ENCODE measurements around the gene ME3. TPM values are rescaled to one million over a fixed set of nuclear protein-coding genes. Genes with fewer than 3 reads are reported as not detected.

ME3 gene
- polyA plus RNA-seq, 1 donor (not counting 4 experiments of a cell fraction or from before 2014, with no cell fraction given) = 1.0 TPM

DNA sequence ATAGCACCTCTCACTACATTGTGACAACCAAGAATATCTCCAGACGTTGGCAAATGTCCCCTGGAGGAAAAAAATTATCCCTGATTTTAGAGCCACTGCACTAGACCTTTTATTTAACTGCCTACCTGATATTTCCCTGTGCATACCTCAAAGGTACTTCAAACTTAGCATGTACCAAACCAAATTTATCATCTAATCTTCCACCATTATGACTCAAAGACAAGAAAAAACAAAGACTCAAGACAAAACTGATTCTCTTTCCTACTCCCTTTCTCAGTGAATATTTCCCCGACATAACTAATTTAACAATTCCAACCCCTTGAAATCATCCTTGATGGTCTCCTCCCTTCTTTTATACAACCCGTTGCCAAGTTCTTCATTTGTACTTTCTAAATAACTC is 161.7 kb downstream of the ME3 start:
- no peak for TF ChIP-seq EZH2 (IDR thresholded peaks at IDR 0.05; ENCODE audit: low read length)
- TF ChIP-seq, protein P1, sequence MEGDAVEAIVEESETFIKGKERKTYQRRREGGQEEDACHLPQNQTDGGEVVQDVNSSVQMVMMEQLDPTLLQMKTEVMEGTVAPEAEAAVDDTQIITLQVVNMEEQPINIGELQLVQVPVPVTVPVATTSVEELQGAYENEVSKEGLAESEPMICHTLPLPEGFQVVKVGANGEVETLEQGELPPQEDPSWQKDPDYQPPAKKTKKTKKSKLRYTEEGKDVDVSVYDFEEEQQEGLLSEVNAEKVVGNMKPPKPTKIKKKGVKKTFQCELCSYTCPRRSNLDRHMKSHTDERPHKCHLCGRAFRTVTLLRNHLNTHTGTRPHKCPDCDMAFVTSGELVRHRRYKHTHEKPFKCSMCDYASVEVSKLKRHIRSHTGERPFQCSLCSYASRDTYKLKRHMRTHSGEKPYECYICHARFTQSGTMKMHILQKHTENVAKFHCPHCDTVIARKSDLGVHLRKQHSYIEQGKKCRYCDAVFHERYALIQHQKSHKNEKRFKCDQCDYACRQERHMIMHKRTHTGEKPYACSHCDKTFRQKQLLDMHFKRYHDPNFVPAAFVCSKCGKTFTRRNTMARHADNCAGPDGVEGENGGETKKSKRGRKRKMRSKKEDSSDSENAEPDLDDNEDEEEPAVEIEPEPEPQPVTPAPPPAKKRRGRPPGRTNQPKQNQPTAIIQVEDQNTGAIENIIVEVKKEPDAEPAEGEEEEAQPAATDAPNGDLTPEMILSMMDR (optimal IDR thresholded peaks at IDR 0.05 in 1 of 3, IDR thresholded peaks at IDR 0.05 in 1 of 3, conservative IDR thresholded peaks at IDR 0.05 in 1 of 3; ENCODE audit: extremely low read depth in 1 of 3, insufficient read depth in 2 of 3, low read length in 3 of 3) = no peak
- Histone ChIP-seq H3K9ac (ENCODE audit: control insufficient read depth, extremely low read depth, insufficient read depth, low read length) (no peak overlapping the region), H3K4me3 (ENCODE audit: control insufficient read depth in 2 of 3, extremely low read depth in 1 of 3, insufficient read depth in 2 of 3, low read depth in 1 of 3, low read length in 3 of 3) (no peak overlapping the region), H3K4me2 (ENCODE audit: control insufficient read depth, extremely low read depth, insufficient read depth, low read depth, low read length) (no peak overlapping the region), H4K20me1 (ENCODE audit: control insufficient read depth, extremely low read depth, insufficient read depth, low read length) (no peaks in the 10 kb centered on the region), H3K79me2 (ENCODE audit: control insufficient read depth, insufficient read depth, low read length) (no peaks in the 10 kb centered on the region), H3K27me3 (ENCODE audit: control insufficient read depth, extremely low read depth, insufficient read depth, low read length) (no peaks in the 10 kb centered on the region), H3K27ac (ENCODE audit: control insufficient read depth, insufficient read depth, low read length) (no peak overlapping the region), H3K9me3 (ENCODE audit: control insufficient read depth, low read depth, low read length) (peaks cover 5% of the 10 kb centered on the region), H3K36me3 (ENCODE audit: control insufficient read depth in 2 of 2, extremely low read depth in 1 of 2, insufficient read depth in 2 of 2, low read length in 2 of 2) (no peaks in the 10 kb centered on the region), H2AFZ (ENCODE audit: control insufficient read depth, low read length) (no peak overlapping the region), H3K9me1 (ENCODE audit: control insufficient read depth, extremely low read depth, insufficient read depth, low read length) (no peaks in the 10 kb centered on the region), H3K4me1 (ENCODE audit: control insufficient read depth, extremely low read depth, insufficient read depth, low read length) (peaks cover 23% of the 10 kb centered on the region)
- DNase-seq (ENCODE audit: low read depth, low spot score) (no peak), FAIRE-seq (no peak)
- dilution Hi-C loops (cut with MboI; ENCODE audit: extremely low pct_ligation_motif_present, low sequenced_read_pairs) = no loop called here

- H4K20me1 ChIP-seq (ENCODE audit: control insufficient read depth, extremely low read depth, insufficient read depth, low read length) = no peaks in the 10 kb centered on the region
- no peak overlapping the region for H2AFZ ChIP-seq (ENCODE audit: control insufficient read depth, low read length)
- dilution Hi-C loops (cut with MboI; ENCODE audit: extremely low pct_ligation_motif_present, low sequenced_read_pairs) = no loop called here
- no peaks in the 10 kb centered on the region for H3K36me3 ChIP-seq (ENCODE audit: control insufficient read depth in 2 of 2, extremely low read depth in 1 of 2, insufficient read depth in 2 of 2, low read length in 2 of 2)
- no peak overlapping the region for H3K9ac ChIP-seq (ENCODE audit: control insufficient read depth, extremely low read depth, insufficient read depth, low read length)
- no peak overlapping the region for H3K4me3 ChIP-seq (ENCODE audit: control insufficient read depth in 2 of 3, extremely low read depth in 1 of 3, insufficient read depth in 2 of 3, low read depth in 1 of 3, low read length in 3 of 3)
- peaks cover 17% of the 10 kb centered on the region for H3K4me1 ChIP-seq (ENCODE audit: control insufficient read depth, extremely low read depth, insufficient read depth, low read length)
- H3K27me3 ChIP-seq (ENCODE audit: control insufficient read depth, extremely low read depth, insufficient read depth, low read length) = no peaks in the 10 kb centered on the region
- no peak for TF ChIP-seq EZH2 (IDR thresholded peaks at IDR 0.05; ENCODE audit: low read length)
- TF ChIP-seq, protein P1 (optimal IDR thresholded peaks at IDR 0.05 in 1 of 3, IDR thresholded peaks at IDR 0.05 in 1 of 3, conservative IDR thresholded peaks at IDR 0.05 in 1 of 3; ENCODE audit: extremely low read depth in 1 of 3, insufficient read depth in 2 of 3, low read length in 3 of 3) = no peak
- DNase-seq (ENCODE audit: low read depth, low spot score) (no peak), FAIRE-seq (no peak)
- H3K4me2 ChIP-seq (ENCODE audit: control insufficient read depth, extremely low read depth, insufficient read depth, low read depth, low read length) = no peak overlapping the region
- H3K27ac ChIP-seq (ENCODE audit: control insufficient read depth, insufficient read depth, low read length) = no peak overlapping the region
- H3K9me3 ChIP-seq (ENCODE audit: control insufficient read depth, low read depth, low read length) = peaks cover 5% of the 10 kb centered on the region
- no peaks in the 10 kb centered on the region for H3K79me2 ChIP-seq (ENCODE audit: control insufficient read depth, insufficient read depth, low read length)
- H3K9me1 ChIP-seq (ENCODE audit: control insufficient read depth, extremely low read depth, insufficient read depth, low read length) = no peaks in the 10 kb centered on the region
Measured at GRCh38 chr11:86510097-86510496, 162.3 kb downstream of the ME3 start.
